Keratinocyte (primary cell): Measurements from ENCODE around the gene MGMT. TPM values are rescaled to one million over a fixed set of nuclear protein-coding genes. Genes with fewer than 3 reads are reported as not detected.

Source experiments
- DNase-seq: peaks from one replicate; pipeline ENCODE4 v3.0.0-alpha.2; 2011; ENCODE audit warnings: low read depth, missing footprints, low spot score
- FAIRE-seq: peaks from 2 replicates; lab custom pipeline; 2011; peaks lifted over from hg19 to GRCh38; lab: Jason Lieb, UNC
- H2AFZ ChIP-seq: 2 replicates; pipeline ENCODE4 v1.6.0; 2012; ENCODE audit warnings: low read length, control low read depth, inconsistent platforms; ENCODE audit not compliant: control insufficient read depth
- H3K27ac ChIP-seq: 2 replicates; pipeline ENCODE4 v1.5.1; 2011; ENCODE audit warnings: low read length; ENCODE audit not compliant: control insufficient read depth, insufficient read depth
- H3K27me3 ChIP-seq: 3 replicates; pipeline ENCODE4 v1.6.0; 2011; ENCODE audit warnings: low read length; ENCODE audit not compliant: control insufficient read depth, insufficient read depth; ENCODE audit errors: extremely low read depth
- H3K36me3 ChIP-seq, 2 experiments: 2 replicates in 1 of 2; 3 replicates in 1 of 2; pipeline ENCODE4 v1.5.1; 2011; ENCODE audit warnings: low read length in 2 of 2, mild to moderate bottlenecking in 1 of 2; ENCODE audit not compliant: control insufficient read depth in 2 of 2, insufficient read depth in 2 of 2; ENCODE audit errors: extremely low read depth in 1 of 2
- H3K4me1 ChIP-seq: 3 replicates; pipeline ENCODE4 v1.5.1; 2011; ENCODE audit warnings: low read length; ENCODE audit not compliant: control insufficient read depth, insufficient read depth; ENCODE audit errors: extremely low read depth
- H3K4me2 ChIP-seq: 3 replicates; pipeline ENCODE4 v1.6.0; 2011; ENCODE audit warnings: low read depth, low read length; ENCODE audit not compliant: control insufficient read depth, insufficient read depth; ENCODE audit errors: extremely low read depth
- H3K4me3 ChIP-seq, 3 experiments: fragments of 200-600 bp in 1 of 3; sonication (generic) in 1 of 3; 2 replicates in 2 of 3; 3 replicates in 1 of 3; pipeline ENCODE4 v1.5.1; 2011 to 2016; ENCODE audit warnings: low read length in 3 of 3, mild to moderate bottlenecking in 3 of 3, control low read depth in 2 of 3, inconsistent platforms in 1 of 3, low read depth in 1 of 3, mixed read lengths in 1 of 3, mixed run types in 1 of 3, moderate library complexity in 1 of 3; ENCODE audit not compliant: control insufficient read depth in 2 of 3, insufficient read depth in 2 of 3; ENCODE audit errors: extremely low read depth in 1 of 3
- H3K79me2 ChIP-seq: 2 replicates; pipeline ENCODE4 v1.6.0; 2012; ENCODE audit warnings: low read length; ENCODE audit not compliant: control insufficient read depth, insufficient read depth
- H3K9ac ChIP-seq: 3 replicates; pipeline ENCODE4 v1.6.0; 2011; ENCODE audit warnings: low read length; ENCODE audit not compliant: control insufficient read depth, insufficient read depth; ENCODE audit errors: extremely low read depth
- H3K9me1 ChIP-seq: 3 replicates; pipeline ENCODE4 v1.6.0; 2011; ENCODE audit warnings: low read length; ENCODE audit not compliant: control insufficient read depth, insufficient read depth; ENCODE audit errors: extremely low read depth
- H3K9me3 ChIP-seq: 2 replicates; pipeline ENCODE4 v1.5.1; 2012; ENCODE audit warnings: low read depth, low read length; ENCODE audit not compliant: control insufficient read depth
- H4K20me1 ChIP-seq: 3 replicates; pipeline ENCODE4 v1.6.0; 2011; ENCODE audit warnings: low read length; ENCODE audit not compliant: control insufficient read depth, insufficient read depth; ENCODE audit errors: extremely low read depth
- EZH2 ChIP-seq: IDR thresholded peaks from one replicate; pipeline ENCODE4 v1.6.1; 2012; ENCODE audit warnings: inconsistent platforms, mild to moderate bottlenecking, low read length, moderate library complexity
- dilution Hi-C: fragments of 300-500 bp; cut with MboI; formaldehyde crosslinking; loops from one replicate; pipeline ENCODE4 v1.7.0; 2020; ENCODE audit warnings: low sequenced_read_pairs; ENCODE audit not compliant: extremely low pct_ligation_motif_present
- polyA plus RNA-seq, 5 experiments: library from polyadenylated mRNA; depleted of rRNA in 3 of 5; stranded (reverse) in 3 of 5; stranded (forward) in 1 of 5; unstranded in 1 of 5; fragments of >200 nt; gene quantifications; 1 replicate in 1 of 5; 2 replicates in 3 of 5; 3 replicates in 1 of 5; pipeline versions ENCODE4 v1.2.1 to v1.2.3, GENCODE V29; 2011 to 2012; ENCODE audit warnings: missing spikeins in 2 of 5, low read depth in 1 of 5, low replicate concordance in 1 of 5
- TF ChIP-seq, protein P1 (sequence below), 3 experiments: IDR thresholded peaks in 1 of 3; conservative IDR thresholded peaks in 1 of 3; optimal IDR thresholded peaks in 1 of 3; 2 replicates in 2 of 3; 3 replicates in 1 of 3; pipeline versions ENCODE3 to v1.5.1; 2011; ENCODE audit warnings: low read length in 3 of 3, mild to moderate bottlenecking in 3 of 3, moderate library complexity in 2 of 3, control low read depth in 1 of 3, inconsistent platforms in 1 of 3; ENCODE audit not compliant: insufficient read depth in 2 of 3; ENCODE audit errors: extremely low read depth in 1 of 3

The MGMT gene
- polyA plus RNA-seq, 1 donor (not counting 4 experiments of a cell fraction or from before 2014, with no cell fraction given), result 15.2 TPM

DNA sequence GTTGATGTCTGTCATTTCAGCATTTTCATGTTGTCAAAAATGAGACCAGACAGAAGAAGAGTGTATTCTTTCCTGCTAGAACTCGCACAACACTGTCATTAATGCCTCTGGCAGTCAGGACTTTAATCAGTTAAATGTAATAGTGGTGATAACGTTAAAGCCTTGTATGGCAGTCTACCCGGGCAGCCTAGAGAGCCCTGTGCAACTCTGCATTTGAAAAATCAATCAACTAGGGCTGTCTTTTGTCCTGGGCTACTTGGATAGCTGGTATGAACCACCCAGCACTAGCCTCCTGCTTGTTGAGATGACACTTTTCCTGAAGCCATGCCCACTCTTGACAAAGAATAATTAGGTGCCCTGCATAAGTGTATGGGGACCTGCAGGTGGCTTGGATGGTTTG, 19.8 kb downstream of the MGMT start:
- Histone ChIP-seq H3K36me3 (no peaks in the 10 kb centered on the region), H3K27ac (no peak overlapping the region), H4K20me1 (no peaks in the 10 kb centered on the region), H3K9me1 (no peaks in the 10 kb centered on the region), H3K27me3 (no peaks in the 10 kb centered on the region), H3K9me3 (peaks cover 2% of the 10 kb centered on the region), H3K9ac (no peak overlapping the region), H3K4me1 (no peaks in the 10 kb centered on the region), H2AFZ (no peak overlapping the region), H3K79me2 (no peaks in the 10 kb centered on the region), H3K4me2 (no peak overlapping the region), H3K4me3 (no peak overlapping the region)
- DNase-seq, result no peak
- TF ChIP-seq, protein P1, sequence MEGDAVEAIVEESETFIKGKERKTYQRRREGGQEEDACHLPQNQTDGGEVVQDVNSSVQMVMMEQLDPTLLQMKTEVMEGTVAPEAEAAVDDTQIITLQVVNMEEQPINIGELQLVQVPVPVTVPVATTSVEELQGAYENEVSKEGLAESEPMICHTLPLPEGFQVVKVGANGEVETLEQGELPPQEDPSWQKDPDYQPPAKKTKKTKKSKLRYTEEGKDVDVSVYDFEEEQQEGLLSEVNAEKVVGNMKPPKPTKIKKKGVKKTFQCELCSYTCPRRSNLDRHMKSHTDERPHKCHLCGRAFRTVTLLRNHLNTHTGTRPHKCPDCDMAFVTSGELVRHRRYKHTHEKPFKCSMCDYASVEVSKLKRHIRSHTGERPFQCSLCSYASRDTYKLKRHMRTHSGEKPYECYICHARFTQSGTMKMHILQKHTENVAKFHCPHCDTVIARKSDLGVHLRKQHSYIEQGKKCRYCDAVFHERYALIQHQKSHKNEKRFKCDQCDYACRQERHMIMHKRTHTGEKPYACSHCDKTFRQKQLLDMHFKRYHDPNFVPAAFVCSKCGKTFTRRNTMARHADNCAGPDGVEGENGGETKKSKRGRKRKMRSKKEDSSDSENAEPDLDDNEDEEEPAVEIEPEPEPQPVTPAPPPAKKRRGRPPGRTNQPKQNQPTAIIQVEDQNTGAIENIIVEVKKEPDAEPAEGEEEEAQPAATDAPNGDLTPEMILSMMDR (optimal IDR thresholded peaks at IDR 0.05 in 1 of 3, IDR thresholded peaks at IDR 0.05 in 1 of 3, conservative IDR thresholded peaks at IDR 0.05 in 1 of 3; ENCODE audit: extremely low read depth in 1 of 3, insufficient read depth in 2 of 3, low read length in 3 of 3), result no peak
- TF ChIP-seq EZH2, result no peak
- dilution Hi-C loops, result no loop called here
- FAIRE-seq, result no peak

DNA sequence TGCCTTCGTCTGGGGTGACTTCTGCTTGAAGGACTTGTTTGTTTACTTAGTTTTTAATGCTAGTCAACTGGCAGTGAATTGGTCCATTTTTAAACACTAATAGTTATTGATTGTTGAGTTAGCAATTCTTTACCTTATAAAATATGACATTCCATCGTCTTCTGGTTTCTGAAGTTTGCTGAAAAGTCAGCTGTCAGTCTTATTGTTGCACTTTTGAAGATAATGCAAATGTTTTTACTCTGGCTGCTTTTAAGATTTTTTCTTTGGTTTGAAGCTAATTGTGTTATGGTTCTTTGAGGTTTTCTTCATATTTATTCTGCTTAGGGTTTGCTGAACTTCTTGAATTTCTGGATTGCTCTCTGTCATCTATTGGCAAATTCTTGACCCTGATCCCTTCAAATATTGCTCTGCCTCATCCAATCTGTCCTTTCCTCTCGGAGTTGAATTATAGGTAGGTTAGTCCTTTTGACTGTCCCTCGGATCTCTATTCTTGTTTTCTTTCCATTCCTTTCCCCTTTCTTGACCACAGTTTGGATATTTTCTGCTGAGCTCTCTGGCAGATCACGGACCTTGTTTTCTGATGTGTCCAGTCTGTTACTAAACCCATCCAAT, 24.2 kb downstream of the MGMT start:
- TF ChIP-seq EZH2, result no peak
- TF ChIP-seq, protein P1 (optimal IDR thresholded peaks at IDR 0.05 in 1 of 3, IDR thresholded peaks at IDR 0.05 in 1 of 3, conservative IDR thresholded peaks at IDR 0.05 in 1 of 3; ENCODE audit: extremely low read depth in 1 of 3, insufficient read depth in 2 of 3, low read length in 3 of 3), result no peak

More for the DNA sequence above, 24.2 kb downstream of the MGMT start:
- Histone ChIP-seq H3K4me3 (no peak overlapping the region), H3K27ac (no peak overlapping the region), H3K9me3 (peaks cover 6% of the 10 kb centered on the region), H4K20me1 (no peaks in the 10 kb centered on the region), H3K79me2 (no peaks in the 10 kb centered on the region), H3K9me1 (no peaks in the 10 kb centered on the region), H3K4me2 (no peak overlapping the region), H3K9ac (no peak overlapping the region), H3K36me3 (no peaks in the 10 kb centered on the region), H2AFZ (no peak overlapping the region), H3K4me1 (no peaks in the 10 kb centered on the region), H3K27me3 (no peaks in the 10 kb centered on the region)
- dilution Hi-C loops, result no loop called here
- no peak for FAIRE-seq
- DNase-seq, result no peak
